ENCODE results near the gene PCDHGB4.
"Not testable (repeated sequence)": the region's sequence is repeated elsewhere in the genome, so short reads cannot be mapped to it uniquely, and the experiment has no call there.

Gene PCDHGB4

GRCh38 chr5:141387557-141388311, at the start of gene PCDHGB4:
PCDHGB4 (plus strand) TSS chr5:141387698; CDS start chr5:141387885, 187 bp downstream.
- DNase-seq (ENCODE audit: low read depth in 2 of 2): not testable (repeated sequence)

GRCh38 chr5:141338538-141339306, 48.8 kb upstream of the PCDHGB4 start, which contains the start of gene PCDHGA2:
PCDHGA2 (plus strand) TSS chr5:141338760.
- no peak for DNase-seq (ENCODE audit: low read depth in 2 of 2)

- DNase-seq (ENCODE audit: low read depth in 2 of 2): not testable (repeated sequence)
Measured at GRCh38 chr5:141340781-141341354, 46.6 kb upstream of the PCDHGB4 start.

GRCh38 chr5:141342773-141343172, 44.7 kb upstream of the PCDHGB4 start:
- DNase-seq (ENCODE audit: low read depth in 2 of 2): no peak

GRCh38 chr5:141343242-141343952, 44.1 kb upstream of the PCDHGB4 start, which contains the start of gene PCDHGA3:
PCDHGA3 (plus strand) TSS chr5:141343829; CDS start chr5:141344034, 205 bp downstream.
- no peak for DNase-seq (ENCODE audit: low read depth in 2 of 2)

GRCh38 chr5:141343953-141344463, 43.5 kb upstream of the PCDHGB4 start:
- DNase-seq (ENCODE audit: low read depth in 2 of 2): no peak

GRCh38 chr5:141345327-141345726, 42.2 kb upstream of the PCDHGB4 start:
- DNase-seq (ENCODE audit: low read depth in 2 of 2): no peak

GRCh38 chr5:141346017-141346416, 41.5 kb upstream of the PCDHGB4 start:
- DNase-seq (ENCODE audit: low read depth in 2 of 2): not testable (repeated sequence)

GRCh38 chr5:141349917-141350619, 37.4 kb upstream of the PCDHGB4 start, which contains the start of gene PCDHGB1:
PCDHGB1 (plus strand) TSS chr5:141350099; CDS start chr5:141350261, 162 bp downstream.
- no peak for DNase-seq (ENCODE audit: low read depth in 2 of 2)

- no peak for DNase-seq (ENCODE audit: low read depth in 2 of 2)
Measured at GRCh38 chr5:141351591-141351990, 35.9 kb upstream of the PCDHGB4 start.

GRCh38 chr5:141354900-141355469, 32.5 kb upstream of the PCDHGB4 start, which contains the start of gene PCDHGA4:
PCDHGA4 (plus strand) TSS chr5:141355021; CDS start chr5:141355108, 87 bp downstream.
- DNase-seq (ENCODE audit: low read depth in 2 of 2): no peak

GRCh38 chr5:141355641-141356040, 31.9 kb upstream of the PCDHGB4 start:
- no peak for DNase-seq (ENCODE audit: low read depth in 2 of 2)

- no peak for DNase-seq (ENCODE audit: low read depth in 2 of 2)
Measured at GRCh38 chr5:141356133-141356532, 31.4 kb upstream of the PCDHGB4 start.

GRCh38 chr5:141356950-141357349, 30.5 kb upstream of the PCDHGB4 start:
- DNase-seq (ENCODE audit: low read depth in 2 of 2): no peak

- DNase-seq (ENCODE audit: low read depth in 2 of 2): no peak
Measured at GRCh38 chr5:141359790-141360426, 27.6 kb upstream of the PCDHGB4 start, which contains the start of gene PCDHGB2. PCDHGB2 (plus strand) TSS chr5:141359994; CDS start chr5:141360136, 142 bp downstream.

GRCh38 chr5:141360685-141361084, 26.8 kb upstream of the PCDHGB4 start:
- DNase-seq (ENCODE audit: low read depth in 2 of 2): no peak

GRCh38 chr5:141362719-141363118, 24.8 kb upstream of the PCDHGB4 start:
- DNase-seq (ENCODE audit: low read depth in 2 of 2): no peak

- DNase-seq (ENCODE audit: low read depth in 2 of 2): no peak
Measured at GRCh38 chr5:141363952-141364660, 23.4 kb upstream of the PCDHGB4 start, which contains the start of gene PCDHGA5. PCDHGA5 (plus strand) TSS chr5:141364162; CDS start chr5:141364331, 169 bp downstream.

Measured in stimulated activated CD4-positive, alpha-beta T cell treated with anti-CD3 and anti-CD28 coated beads, Interleukin-4, amount 100 ng/mL, for 48 hours (primary cell).